Forelimb muscle (tissue), 1 donor: ENCODE results near the gene MAFG. TPM values are rescaled to one million over a fixed set of nuclear protein-coding genes. Genes with fewer than 3 reads are reported as not detected.

ENCODE experiments used
- DNase-seq: peaks from one replicate; pipeline ENCODE4 v3.0.0-alpha.2; 2013; ENCODE audit warnings: low read depth
- polyA plus RNA-seq: library from polyadenylated mRNA; unstranded; fragments of 120-200 nt; gene quantifications from one replicate; pipeline ENCODE4 v1.2.1, GENCODE V29; 2013; ENCODE audit not compliant: insufficient read length

Gene MAFG
- polyA plus RNA-seq, 1 donor: 16.3 TPM

DNA sequence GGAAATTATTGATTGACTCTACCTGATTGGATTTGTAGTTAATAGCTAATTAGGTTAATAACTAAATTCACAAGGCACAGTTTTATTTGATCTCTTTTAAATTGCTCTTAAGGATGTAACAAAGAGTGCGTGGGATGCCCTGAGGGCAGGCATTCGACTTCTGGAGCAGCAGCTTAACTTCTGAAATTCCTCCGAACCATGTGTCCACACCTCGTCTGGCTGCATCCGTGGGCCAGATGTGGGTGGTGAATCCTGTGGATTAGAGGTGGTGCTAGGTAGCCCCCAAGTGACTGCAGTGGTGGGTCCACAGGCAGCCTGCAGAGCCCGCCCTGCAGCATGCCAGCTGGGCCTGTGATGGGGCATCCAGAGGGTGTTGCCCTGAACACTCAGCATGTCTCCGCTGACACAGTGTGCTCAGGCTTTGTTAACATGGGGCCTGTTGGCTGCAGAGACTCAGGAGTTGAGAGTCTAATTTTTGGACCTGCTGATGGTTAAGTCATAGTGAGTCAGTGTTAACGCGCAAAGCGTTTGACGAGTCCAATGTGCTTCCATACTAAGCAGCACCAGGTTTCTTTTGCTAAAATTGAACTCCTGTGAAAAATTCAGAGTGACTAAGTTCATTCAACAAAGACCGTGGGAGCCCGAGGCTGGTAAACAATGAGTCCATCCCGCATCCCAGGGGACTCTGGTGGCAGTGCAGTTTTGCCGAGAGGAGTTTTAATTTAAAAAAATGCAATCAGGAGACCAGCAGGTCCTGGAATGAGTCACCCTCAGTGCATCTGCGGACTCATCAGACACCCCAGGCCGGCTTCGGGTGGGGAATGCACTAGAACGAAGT lies 29.3 kb downstream of the MAFG start:
- no peak for DNase-seq

DNA sequence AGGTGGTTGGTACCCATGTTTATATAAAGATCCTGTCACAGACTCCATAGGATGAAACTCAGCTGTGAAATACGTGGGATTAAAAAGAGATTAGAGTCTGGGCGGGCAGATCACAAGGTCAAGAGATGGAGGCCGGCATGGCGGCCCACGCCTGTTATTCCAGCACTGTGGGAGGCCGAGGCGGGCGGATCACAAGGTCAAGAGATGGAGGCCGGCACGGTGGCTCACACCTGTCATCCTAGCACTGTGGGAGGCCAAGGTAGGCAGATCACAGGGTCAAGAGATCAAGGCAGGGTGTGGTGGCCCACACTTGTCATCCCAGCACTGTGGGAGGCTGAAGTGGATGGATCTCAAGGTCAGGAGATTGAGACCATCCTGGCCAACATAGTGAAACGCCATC lies 32.1 kb downstream of the MAFG start:
- DNase-seq: no peak

DNA sequence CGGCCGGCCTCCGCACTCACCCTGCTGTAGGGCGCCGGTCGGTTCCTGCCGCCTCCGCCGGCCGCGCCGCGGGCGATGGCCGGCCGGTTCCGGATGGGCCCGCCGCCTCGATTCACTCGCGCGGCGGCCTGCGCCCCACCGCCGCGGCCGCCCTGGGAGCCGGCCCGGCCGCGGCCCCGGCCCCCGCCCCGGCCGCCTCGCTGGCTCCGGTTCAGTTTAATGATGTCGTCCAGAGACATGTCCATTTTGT lies 36.3 kb downstream of the MAFG start:
- DNase-seq: no peak

DNA sequence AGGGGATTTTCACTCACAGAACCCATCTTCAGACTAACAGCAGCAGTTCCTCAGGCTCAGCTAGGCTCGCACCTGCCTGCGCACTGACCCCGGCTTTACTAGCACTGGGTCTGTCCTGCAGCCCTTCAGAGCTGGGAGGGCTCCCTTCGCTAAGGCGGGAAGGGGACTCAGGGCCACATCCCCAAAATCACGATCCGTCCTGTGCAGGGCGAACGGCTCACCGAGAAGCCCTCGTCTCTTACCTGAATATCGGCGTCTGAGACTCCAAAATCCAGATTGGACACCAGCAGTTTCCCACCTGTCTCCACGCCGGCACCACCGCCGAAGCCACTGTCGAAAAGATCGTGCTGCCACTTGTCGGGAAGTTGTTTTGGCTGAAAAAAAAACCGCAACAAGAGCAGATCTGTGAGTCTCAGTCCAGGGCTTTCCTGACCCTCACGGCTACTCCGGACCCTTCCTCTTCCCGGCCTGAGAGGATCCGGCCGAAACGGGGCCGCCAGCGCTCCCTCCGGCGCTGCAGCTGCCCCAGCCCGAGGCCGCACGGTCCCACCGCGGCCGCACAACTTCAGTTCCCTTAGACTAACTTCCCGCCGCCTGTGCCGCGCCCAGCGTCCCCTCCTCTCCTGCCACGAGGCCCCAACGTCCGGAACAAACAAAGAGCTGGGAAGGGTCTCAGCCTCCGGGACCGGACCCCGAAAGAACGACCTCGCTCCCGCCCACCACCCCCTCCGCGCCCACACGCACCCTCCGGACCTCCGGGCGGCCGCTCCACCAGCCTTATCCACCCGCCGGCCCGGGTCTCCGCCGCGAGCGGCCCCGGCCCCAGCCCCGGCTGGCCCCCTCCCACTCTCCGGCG lies 36.9 kb downstream of the MAFG start:
- DNase-seq: no peak

DNA sequence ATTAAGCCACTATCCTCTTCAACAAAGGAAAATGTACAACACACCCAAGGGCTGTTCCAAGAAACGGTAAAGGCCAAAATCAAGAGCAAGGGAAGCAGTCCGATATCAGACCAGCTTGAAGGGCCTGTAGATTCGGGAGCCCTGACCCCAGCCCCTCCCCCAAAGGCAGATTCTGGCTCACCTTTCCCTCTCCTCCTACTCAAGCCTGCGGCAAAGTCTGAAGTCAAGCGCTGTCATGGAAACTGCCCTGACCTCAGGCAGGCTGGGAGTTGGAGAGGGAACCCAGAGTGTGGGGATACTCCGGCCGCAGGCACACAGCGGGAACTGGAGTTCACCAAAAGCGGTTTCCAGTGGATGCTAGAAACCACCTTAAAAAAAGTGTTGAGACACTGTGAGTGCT lies 37.9 kb downstream of the MAFG start:
- no peak for DNase-seq

DNA sequence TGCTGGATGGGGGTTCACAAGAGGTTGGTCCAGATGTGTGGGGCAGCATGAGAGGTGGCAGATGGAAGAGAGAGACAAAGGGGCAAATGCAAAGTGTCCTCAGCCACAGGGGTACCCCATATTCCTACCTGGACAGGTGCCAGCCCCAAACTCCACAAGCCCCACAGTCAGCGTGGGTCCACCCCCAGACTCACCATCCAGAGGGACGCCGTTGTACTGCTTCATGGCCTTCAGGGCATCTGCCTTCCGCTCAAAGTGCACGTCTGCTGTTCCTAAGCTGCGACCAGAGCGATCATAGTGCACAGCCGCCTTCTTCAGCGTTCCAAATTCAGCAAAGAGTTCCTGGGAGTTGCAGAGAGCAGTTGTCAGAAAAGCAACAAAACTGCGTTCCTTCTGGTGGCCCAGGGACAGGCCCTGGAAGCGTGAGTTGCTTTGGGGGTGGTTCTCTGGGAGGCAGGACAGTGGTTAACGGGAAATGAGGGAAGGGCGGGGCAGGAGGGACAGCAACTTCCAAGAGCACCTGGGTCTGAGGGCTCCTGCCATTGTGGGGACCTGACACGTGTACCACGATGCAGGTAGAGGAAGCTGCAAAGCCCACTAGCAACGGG lies 38.4 kb downstream of the MAFG start:
- no peak for DNase-seq

DNA sequence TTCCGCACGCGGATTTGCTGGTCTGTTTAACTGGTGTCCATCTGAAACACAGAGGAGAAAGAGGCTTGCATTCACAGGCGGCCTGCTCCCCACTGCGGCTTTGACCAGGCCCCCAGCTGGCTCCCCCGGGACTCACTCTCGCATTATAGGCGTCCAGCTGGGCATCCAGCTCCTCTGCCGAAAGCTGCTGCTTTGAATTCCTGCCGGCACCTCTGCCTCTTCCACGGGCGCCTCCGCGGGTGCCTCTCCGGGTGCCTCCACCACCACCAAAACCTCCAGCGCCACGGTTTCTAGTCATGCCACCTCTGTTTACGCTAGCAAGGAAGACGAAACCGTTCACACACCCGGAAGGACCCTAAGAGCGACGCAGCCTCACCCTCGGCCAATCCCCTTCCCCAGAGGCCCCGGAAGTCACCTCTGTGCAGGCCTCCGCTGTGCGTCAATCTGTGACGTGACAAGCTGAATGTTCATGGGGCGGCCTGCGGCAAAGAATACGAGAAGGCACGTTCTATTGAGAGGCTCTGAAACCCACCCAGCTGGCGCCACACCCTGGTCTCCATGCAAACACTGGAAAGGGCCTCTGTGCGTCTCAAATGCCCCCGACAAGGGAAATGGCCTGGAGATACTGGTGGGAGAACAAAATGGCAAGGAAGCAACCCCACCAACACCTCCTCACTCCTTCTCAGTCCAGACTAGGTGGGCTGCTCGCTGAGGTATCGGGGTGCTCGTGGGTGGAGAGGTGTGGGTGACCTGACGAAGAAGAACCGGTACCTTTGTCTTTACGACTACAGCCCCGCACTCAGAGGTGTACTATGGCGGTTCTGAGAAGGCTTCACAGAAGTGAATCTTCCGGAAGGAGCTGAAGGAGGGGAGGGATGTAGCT lies 39.2 kb downstream of the MAFG start:
- DNase-seq: no peak

DNA sequence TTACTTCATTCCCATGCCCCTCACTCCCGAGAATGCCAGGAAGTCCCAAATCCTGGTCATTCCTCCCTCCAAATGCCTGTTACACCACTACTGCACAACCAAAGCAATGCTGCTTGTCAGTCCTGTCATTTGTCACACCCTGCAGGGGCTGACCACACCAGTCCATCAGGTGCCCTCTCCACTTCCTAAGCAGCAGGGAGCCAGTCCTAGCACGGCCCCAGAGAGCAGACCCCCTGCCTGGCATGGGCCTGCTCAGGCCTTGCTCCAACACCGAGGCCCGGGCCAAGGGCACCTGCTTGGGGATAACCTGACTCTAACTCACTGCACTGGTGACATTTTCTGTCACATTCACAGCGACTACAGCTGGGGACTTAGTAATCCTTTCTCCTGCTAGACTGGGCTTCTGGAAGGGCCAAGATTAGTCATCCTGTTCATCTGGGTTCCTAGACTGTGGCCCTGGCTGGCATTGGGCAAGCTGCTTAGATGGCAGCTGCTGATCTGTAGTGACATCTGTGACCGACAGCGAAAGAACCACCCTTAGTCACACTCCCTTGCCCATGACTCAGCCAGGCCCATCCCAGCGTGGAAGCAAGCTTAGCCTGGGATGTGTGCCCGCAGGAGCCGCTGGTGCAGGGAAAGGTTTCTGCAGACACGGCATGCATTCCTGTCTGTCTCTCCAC lies 41.5 kb downstream of the MAFG start:
- no peak for DNase-seq

DNA sequence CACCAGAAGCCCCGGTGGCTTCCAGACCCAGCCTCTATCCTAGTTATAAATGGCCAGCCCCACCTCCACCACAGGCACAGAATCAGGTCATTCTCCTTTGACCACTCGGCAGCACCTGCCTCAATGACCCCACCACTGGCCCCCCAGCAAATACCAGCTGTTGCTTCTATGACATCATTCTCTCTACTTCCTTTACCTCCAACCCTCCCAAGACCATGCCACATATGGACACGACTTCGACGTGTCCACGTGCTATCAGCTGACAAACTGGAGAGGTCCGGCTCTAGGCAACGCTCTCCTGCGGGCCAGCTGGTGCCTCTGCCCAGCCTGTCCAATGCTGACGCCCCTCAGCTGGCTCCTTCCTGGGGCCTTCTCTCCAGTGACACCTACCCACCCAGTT lies 42.1 kb downstream of the MAFG start:
- DNase-seq: no peak

DNA sequence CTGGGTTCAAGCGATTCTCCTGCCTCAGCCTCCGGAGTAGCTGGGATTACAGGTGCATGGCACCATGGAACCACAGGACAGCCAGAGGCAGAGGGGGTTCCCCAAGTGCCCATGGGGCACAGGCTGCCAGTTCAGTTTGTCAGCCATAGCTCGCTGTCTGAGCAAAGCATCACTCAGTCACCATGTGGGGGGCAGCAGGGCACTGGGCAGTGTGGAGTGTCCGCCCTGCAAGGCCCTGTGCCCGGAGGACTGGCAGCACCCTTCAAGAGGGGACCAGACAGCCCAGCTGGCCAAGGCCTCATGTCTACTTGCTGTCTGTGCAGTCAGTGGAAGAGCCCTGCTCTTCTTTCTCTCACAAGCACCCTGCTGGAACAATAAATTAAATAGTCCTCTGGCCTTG lies 42.6 kb downstream of the MAFG start:
- DNase-seq: no peak

DNA sequence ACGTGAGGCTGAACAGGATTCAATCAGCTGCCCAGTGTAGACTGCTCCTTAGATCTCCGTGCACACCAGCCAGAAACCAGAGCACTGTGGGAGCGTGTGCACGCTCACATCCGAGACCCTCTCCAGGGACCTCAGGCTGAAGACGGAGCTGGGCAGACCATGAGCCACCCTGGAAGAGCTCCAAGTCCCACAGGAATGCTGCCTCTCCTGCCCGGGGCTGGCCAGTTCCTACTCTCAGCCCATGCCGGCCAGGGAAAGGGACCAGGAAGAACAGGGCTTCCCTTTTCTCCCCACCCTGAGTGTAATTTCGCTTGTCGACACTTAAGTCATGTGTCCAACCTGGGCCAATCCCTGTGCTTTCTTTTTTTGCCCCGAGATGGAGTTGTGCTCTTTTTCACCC lies 43.0 kb downstream of the MAFG start:
- DNase-seq: no peak

DNA sequence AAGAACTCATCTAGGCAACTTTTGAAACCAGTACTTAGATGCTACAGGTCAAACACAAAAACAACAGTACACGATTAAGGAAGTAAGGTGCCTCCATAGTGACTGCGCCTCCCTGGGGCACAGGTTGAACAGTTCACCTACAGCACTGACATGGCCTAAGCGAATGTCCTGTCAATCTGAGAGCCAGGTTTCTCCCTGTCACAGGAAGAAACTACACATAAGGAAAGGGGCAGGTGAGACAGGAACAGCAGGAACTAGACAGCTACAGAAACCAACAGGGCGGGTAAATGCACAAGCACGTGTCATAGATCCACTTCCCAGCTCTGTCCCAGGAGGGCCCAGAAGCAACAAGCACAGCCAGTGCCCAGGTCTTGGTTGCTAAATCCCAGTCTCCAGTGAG lies 48.4 kb downstream of the MAFG start:
- DNase-seq: no peak

DNA sequence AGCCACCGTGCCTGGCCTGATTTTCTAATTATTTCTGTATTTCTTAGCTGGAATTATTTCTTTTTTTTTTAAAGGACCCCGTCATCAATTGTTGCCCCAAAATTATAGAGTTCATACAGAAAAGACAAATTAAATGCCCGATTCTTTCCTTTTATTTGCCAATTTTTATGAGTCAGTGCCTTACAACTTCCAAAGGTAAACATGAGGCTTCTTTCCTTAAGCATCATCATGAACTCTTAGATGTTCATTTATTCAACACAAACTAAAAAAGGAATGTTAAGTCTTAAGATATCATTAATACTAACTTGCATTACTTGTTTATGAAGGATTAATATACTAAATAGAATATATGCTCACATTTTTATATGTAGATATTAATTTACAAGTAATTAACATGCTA lies 49.2 kb downstream of the MAFG start:
- no peak for DNase-seq

DNA sequence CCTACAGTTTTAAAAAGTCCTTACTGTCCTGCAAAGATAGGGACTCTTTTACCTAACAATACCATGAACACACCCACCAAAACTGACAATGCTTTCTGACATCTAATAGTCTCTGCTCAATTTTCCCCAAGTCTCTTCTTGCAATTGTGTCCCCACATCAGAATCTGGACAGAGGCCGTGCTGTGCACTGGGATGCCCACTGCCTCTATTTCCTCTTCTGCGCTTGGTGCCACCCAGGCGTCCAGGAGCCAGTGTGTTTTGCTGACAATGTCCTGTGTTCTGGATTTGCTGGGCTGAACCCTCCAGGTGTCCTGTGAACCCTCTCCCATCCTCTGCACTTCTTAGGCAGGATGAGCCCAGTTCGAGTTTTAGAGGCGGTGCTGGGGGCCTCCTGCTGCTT lies 50.0 kb downstream of the MAFG start:
- DNase-seq: no peak

DNA sequence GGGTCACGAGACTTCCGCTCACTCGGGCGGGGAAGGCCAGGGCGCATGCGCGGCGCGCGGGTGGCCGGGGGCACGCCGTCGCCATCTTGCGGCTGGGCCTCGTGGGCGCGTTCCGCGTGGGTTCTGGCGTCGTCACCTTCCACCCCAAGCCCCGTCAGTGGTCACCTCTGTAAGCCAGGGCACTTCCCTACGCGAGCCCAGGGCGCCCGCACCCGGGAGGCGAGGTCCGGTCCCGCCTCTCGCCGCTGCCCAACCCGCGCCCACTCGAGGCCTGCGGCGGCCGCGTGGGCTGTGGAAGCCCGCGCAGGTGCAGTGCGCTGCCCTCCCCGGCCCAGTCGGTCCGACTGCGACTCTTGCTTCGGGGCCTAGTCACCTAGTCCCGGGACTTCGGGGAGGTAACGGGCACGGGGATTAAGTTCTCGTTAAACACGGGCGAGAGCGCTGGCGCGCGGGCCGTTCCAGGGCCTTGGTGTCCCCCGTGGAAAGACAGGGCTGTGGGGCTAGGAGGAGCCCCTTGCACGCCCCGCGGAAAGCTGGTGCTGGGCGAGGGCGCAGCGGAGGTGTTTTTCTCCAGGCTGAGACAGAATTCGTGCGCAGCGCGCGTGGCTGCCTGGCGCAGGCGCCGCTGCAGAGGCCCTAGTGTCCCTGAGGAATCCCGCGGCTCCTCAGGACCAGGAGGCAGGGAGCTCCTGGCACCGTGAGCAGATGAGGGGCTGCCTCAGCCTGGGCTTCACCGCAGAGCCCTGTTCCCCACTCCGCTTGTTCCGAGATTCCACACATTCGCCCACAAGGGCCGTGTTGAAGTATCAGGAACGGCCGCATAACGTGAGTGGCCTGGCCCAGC lies 55.9 kb downstream of the MAFG start:
- peak; percentile 68 for DNase-seq

DNA sequence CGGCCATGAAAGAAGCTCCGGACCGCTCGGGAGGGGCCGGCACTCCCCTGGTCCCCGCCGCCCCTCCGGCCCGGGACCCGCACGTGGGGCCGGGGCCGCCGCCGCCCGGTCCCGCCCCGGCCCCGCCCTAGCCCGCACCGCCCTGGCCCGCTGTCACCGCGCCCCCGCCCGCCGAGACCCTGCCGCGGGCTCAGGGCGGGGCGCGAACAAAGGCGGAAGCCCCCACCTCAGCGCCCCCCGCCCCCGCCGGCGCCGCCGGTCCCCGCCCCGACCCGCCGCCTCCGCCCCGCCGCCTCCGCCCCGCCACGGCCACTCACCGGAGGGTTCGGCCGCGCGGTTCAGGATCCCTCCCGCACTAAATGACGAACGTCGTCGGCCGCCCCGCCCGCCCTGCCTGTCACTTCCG lies 56.6 kb downstream of the MAFG start, which contains the start of gene ARHGDIA:
ARHGDIA (minus strand) TSS at position 357 of the 406 bp plus-strand sequence. CDS start 1,407 bp downstream, outside the sequence.
- DNase-seq: no peak

DNA sequence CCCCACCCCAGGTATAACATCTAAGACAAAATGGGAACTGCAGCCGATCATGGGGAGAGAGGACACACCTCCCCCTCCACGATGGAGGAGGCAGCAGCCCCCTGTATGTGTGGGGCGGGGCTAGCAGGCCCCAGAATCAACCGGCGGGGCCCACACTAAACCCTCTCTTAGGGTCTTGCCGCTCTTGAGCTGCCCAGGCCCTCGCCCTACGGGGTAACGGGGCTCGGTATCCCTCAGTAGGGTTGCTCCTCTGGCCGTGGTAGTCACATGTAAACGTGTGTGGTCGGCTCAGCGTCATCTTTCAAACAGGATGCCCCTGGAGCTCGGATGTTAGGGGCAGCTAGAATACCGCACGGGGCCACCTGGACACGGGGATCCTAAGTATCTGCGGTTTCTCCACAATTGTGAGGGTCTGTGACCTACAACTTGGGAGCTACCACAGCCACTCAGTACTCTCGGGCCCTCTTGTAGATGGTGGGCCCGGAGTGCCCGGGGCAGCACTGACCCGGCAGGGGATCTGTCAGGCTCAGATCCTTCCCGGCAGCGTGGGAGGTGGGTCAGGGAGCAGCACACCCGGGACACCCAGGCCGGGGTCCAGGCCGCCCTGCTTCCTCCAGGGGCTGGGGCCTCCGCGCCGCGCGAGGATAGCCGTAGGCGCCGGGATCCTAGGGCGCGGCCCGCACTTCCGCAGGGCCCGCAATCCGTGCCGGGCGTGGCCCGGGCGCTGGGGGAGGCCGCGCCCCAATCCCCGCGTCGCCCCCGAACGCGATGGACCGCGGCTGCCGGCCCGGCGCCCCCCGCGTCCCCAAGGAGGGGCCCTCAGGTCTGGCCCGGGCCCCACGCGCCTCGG lies 57.2 kb downstream of the MAFG start:
- no peak for DNase-seq

DNA sequence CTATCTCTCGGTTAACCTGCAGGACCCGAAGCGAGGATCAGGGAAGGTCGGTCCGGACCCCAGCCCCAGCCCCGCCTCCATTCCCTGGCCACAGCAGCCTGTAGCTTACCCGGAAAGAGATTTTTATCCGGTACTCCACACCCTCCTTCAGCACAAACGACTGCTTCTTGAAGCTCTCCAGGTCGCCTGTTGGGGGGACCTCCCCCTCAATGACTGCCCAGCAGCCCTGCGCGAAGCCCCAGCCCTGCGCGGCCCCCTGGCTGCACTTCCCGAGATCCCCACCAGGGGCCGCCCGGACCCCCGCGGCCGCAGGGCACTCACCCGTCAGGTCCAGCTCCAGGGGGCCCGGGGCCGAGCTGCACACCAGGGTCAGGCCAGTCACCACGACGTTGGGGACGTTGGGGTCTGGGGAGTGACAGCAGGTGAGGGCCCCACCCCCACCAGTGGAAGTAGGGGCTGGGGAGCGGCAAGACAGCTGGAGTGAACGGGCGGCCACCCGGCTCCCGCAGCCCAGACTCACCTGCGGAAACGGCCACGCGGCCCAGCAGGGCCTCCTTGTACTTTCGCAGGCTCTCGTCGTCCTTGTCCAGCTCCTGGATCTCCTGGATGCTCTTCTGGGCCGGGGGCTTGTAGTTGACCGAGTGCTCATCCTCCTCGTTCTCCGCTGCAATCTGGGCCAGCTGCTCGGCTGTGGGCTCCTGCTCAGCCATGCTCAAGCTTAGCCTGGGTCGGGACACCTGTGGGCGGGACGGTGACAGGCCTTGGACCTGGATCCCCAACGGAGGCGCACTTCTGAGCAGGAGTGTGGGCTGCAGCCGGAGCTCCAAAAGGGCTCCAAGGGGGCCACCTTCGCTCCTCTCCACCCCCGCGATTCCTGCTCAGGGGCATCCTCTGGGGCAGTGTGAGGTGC lies 58.1 kb downstream of the MAFG start:
- no peak for DNase-seq
